Right lobe of liver (tissue), 6 donors: ENCODE data around the gene TSTD2. TPM values are rescaled to one million over a fixed set of nuclear protein-coding genes. Genes with fewer than 3 reads are reported as not detected.

ENCODE experiments used
- ATAC-seq, 4 donors: fragments of 200-7000 bp; cut with Tn5 transposase; one replicate each; pipeline ENCODE4 v1.9.1; 2020; ENCODE audit warnings: mild to moderate bottlenecking in 4 of 4, moderate library complexity in 4 of 4
- DNase-seq, 3 donors: peaks; one replicate each; pipeline ENCODE4 v3.0.0-alpha.2; 2020
- H3K27ac ChIP-seq, 3 donors: fragments of 200-600 bp; one replicate each; pipeline ENCODE4 v1.8.0; 2022
- H3K27me3 ChIP-seq, 2 donors: fragments of 200-600 bp; one replicate each; pipeline ENCODE4 v1.8.0; 2022
- H3K36me3 ChIP-seq, 4 donors: fragments of 200-600 bp; sonication (generic) in 1 of 4; one replicate each; pipeline versions ENCODE4 v1.5.1 to v1.8.0; 2017 to 2022; ENCODE audit warnings: control low read depth in 1 of 4
- H3K4me1 ChIP-seq, 4 donors: fragments of 200-600 bp; sonication (generic) in 1 of 4; one replicate each; pipeline versions ENCODE4 v1.5.1 to v1.8.0; 2017 to 2022; ENCODE audit warnings: control low read depth in 1 of 4
- H3K4me3 ChIP-seq, 3 donors: fragments of 200-600 bp; one replicate each; pipeline ENCODE4 v1.8.0; 2022
- H3K9me3 ChIP-seq, 4 donors: fragments of 200-600 bp; sonication (generic) in 1 of 4; one replicate each; pipeline versions ENCODE4 v1.5.1 to v1.8.0; 2017 to 2022; ENCODE audit warnings: control low read depth in 1 of 4
- CTCF ChIP-seq, 4 donors: fragments of 200-600 bp in 3 of 4; fragments of 450-650 bp in 1 of 4; IDR thresholded peaks; one replicate each; pipeline versions ENCODE4 v1.5.1 to v1.8.0; 2016 to 2022; ENCODE audit warnings: antibody characterized with exemption in 4 of 4, mild to moderate bottlenecking in 2 of 4
- POLR2A ChIP-seq: fragments of 450-650 bp; IDR thresholded peaks from one replicate; pipeline ENCODE4 v1.6.1; 2017; ENCODE audit warnings: antibody characterized with exemption, mild to moderate bottlenecking
- WGBS: methylation state at CpG from one replicate; pipeline ENCODE4 v1.1.6; 2018; ENCODE audit warnings: low coverage, low lambda C conversion rate; ENCODE audit not compliant: insufficient coverage; ENCODE audit errors: missing lambda C conversion rate; 5-methylcytosine and 5-hydroxymethylcytosine counted together
- intact Hi-C, 2 donors: fragments of 100-400 bp; cut with DNase I; formaldehyde crosslinking; loops; one replicate each; pipeline versions ENCODE4 v1.11.2 to v1.14.1; 2022
- total RNA-seq, 6 experiments: library from RNA; depleted of rRNA in 2 of 6; stranded (reverse); fragments of >200 nt in 2 of 6; fragmentation: NEBNext Ultra II Directional in 3 of 6; extraction: Animal tissue kit (Norgen Biotek cat#: 25700) in 3 of 6; gene quantifications; one replicate each; pipeline versions ENCODE4 v1.1.0 to v1.2.4, GENCODE V29; 2016 to 2023
- donor health status: DM: no; HTN: yes; CAD: no.
- donor health status: DM: no; HTN: no; CAD: no.
- donor health status: DM: no; HTN: no; CAD: no.
- donor health status: DM: no; HTN: yes; CAD: no.
- donor health status: DM: no; HTN: yes; CAD: no.

The TSTD2 gene
- total RNA-seq, 6 experiments from 2014 or later = 7.9 to 10.2 (median 9.0) TPM

DNA sequence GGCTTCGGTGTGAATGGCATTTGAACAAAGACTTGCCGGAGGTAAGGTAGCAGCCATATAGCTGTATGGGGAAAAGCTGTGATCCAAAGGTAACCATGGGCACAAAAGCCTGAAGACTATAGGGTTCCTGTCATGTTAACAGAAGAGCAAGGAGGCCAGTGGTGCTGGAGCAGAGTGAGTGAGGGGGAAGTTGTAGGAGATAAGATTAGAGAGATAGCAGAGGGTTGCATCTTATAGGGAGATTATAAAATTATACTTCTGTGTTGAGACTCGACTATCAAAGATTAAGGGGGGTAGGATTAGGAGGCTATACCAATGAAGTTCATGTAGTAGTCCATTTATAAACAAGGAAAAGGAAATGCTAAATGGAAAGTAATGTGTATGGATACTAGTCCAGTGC is 3.7 kb upstream of the TSTD2 start:
- no peaks in the 10 kb centered on the region for H3K9me3 ChIP-seq
- DNase-seq = no peak
- intact Hi-C loops = no loop called here

GRCh38 chr9:97635026-97635425 is 1.9 kb upstream of the TSTD2 start:
- WGBS = 61% methylated on average over 7 of the region's 7 CpGs
- peak overlapping the region in 2 of 3 donors; percentile 88 to 91 for H3K4me3 ChIP-seq
- no peaks in the 10 kb centered on the region for H3K36me3 ChIP-seq
- DNase-seq = no peak
- peaks cover 0 to 35% (median 9%) of the 10 kb centered on the region in 4 donors for H3K4me1 ChIP-seq
- no peak overlapping the region for H3K27ac ChIP-seq
- no peak for ATAC-seq
- intact Hi-C loops = no loop called here
- TF ChIP-seq POLR2A (no peak), CTCF (IDR thresholded peaks at IDR 0.05) (no peak)
- no peaks in the 10 kb centered on the region for H3K9me3 ChIP-seq
- H3K27me3 ChIP-seq = no peaks in the 10 kb centered on the region

More for the DNA sequence above, 3.7 kb upstream of the TSTD2 start:
- peaks cover 0 to 34% (median 9%) of the 10 kb centered on the region in 4 donors for H3K4me1 ChIP-seq
- peaks cover 0 to 13% (median 0%) of the 10 kb centered on the region in 4 donors for H3K36me3 ChIP-seq
- WGBS = 82% methylated on average over 3 of the region's 3 CpGs
- no peak overlapping the region for H3K27ac ChIP-seq
- H3K27me3 ChIP-seq = no peaks in the 10 kb centered on the region
- TF ChIP-seq CTCF (IDR thresholded peaks at IDR 0.05) (no peak), POLR2A (no peak)
- ATAC-seq = no peak
- no peak overlapping the region for H3K4me3 ChIP-seq

DNA sequence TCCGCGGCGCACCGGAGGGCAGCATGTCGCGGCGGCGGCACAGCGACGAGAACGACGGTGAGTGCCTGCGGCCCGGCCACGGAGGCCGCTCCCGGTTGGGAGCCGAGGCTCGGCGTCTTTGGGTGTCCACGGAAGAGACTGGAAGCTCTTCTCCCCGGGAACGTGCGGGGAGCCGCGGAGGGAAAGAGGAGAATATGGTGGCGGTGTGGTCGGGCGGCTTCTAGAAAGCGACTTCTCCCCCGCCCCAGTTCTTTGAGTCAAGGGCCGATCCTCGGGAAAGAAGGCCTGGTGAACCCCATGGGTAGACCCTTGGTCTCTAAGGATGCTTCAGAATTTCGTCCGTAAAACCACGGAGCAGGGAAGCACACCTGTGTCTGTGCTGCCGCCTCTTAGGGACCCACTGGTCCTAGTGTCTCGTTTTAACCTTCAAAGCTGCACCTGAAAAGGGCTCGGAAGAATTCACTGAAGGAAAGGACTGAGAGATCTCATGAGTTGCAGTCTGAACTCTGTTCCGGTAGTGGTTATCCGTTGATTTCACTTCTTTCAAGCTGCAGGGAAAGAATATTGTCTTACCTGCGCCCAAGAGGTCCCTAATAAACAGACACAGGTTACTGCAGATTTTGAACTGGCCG is 807 bp upstream of the TSTD2 start:
- H3K4me3 ChIP-seq = peak overlapping the region; percentile 76 to 91 (median 88)
- intact Hi-C loops = no loop called here
- H3K27ac ChIP-seq = peak overlapping the region; percentile 92 to 95 (median 95)
- DNase-seq (no peak), ATAC-seq (no peak)
- peaks cover 0 to 31% (median 9%) of the 10 kb centered on the region in 4 donors for H3K4me1 ChIP-seq
- no peaks in the 10 kb centered on the region for H3K36me3 ChIP-seq
- WGBS = 1% methylated on average over 11 of the region's 43 CpGs
- no peaks in the 10 kb centered on the region for H3K27me3 ChIP-seq
- TF ChIP-seq POLR2A = peak; percentile 3
- TF ChIP-seq CTCF (IDR thresholded peaks at IDR 0.05) = no peak
- no peaks in the 10 kb centered on the region for H3K9me3 ChIP-seq

- Histone ChIP-seq H3K27ac (peak overlapping the region; percentile 92 to 95 (median 95)), H3K36me3 (no peaks in the 10 kb centered on the region), H3K9me3 (no peaks in the 10 kb centered on the region), H3K27me3 (no peaks in the 10 kb centered on the region), H3K4me3 (peak overlapping the region; percentile 76 to 91 (median 88)), H3K4me1 (peaks cover 0 to 31% (median 6%) of the 10 kb centered on the region in 4 donors)
- peak; percentile 14 to 21 (median 16) for ATAC-seq
- peak in 2 of 3 donors; percentile 53 to 60 for DNase-seq
- WGBS = under 1% methylated on average over 27 of the region's 27 CpGs
- intact Hi-C loops = no loop called here
- TF ChIP-seq POLR2A (no peak), CTCF (IDR thresholded peaks at IDR 0.05) (no peak)
These were observed 752 bp downstream of the TSTD2 start for GRCh38 chr9:97632248-97632984.
